ENCODE measurements around the gene EPB41. TPM values are rescaled to one million over a fixed set of nuclear protein-coding genes. Genes with fewer than 3 reads are reported as not detected.

EPB41 gene
- polyA plus RNA-seq, 2 of the 4 experiments (the other 2 are of a cell fraction), result 4.9 to 12.8 TPM

GRCh38 chr1:28909198-28909597 is 5.2 kb upstream of the EPB41 start:
- TF ChIP-seq HOXB5 (CRISPR knock-in tag; IDR thresholded peaks at IDR 0.05), result no peak
- no peak for TF ChIP-seq FOXS1 (CRISPR knock-in tag; IDR thresholded peaks at IDR 0.05)
- TF ChIP-seq E2F6 (IDR thresholded peaks at IDR 0.05; ENCODE audit: borderline replicate concordance, low read depth), result no peak
- no peak for TF ChIP-seq GATA3 (IDR thresholded peaks at IDR 0.05; ENCODE audit: borderline replicate concordance)
- no peak for TF ChIP-seq RNF2 (IDR thresholded peaks at IDR 0.05; ENCODE audit: borderline replicate concordance, low read depth)
- TF ChIP-seq RFX5 (IDR thresholded peaks at IDR 0.05), result no peak
- TF ChIP-seq CEBPB (IDR thresholded peaks at IDR 0.05), result no peak
- no peak for TF ChIP-seq SREBF2 (IDR thresholded peaks at IDR 0.05)
- no peak for TF ChIP-seq NPAS2 (CRISPR knock-in tag; IDR thresholded peaks at IDR 0.05; ENCODE audit: borderline replicate concordance)
- TF ChIP-seq MAZ (IDR thresholded peaks at IDR 0.05; ENCODE audit: borderline replicate concordance, low read depth, low read length), result no peak
- no peak overlapping the region for H3K4me2 ChIP-seq
- FAIRE-seq (no peak), ATAC-seq (no peak), DNase-seq (ENCODE audit: low read depth in 1 of 2, low spot score in 1 of 2) (no peak)
- H3K27ac ChIP-seq, result no peak overlapping the region
- H3K4me1 ChIP-seq, result no peaks in the 10 kb centered on the region
- POLR2A ChIA-PET, result no interaction called here
- WGBS (ENCODE audit: missing lambda C conversion rate), result 94% methylated on average over 2 of the region's 2 CpGs
- CTCF ChIA-PET, result interaction anchor here (1.2 kb wide), 1 partner anchor 124 kb away, joined by 3 read pairs; no protein-coding TSS in a partner anchor
- H3K4me3 ChIP-seq, result no peak overlapping the region
- H3K9me3 ChIP-seq, result no peaks in the 10 kb centered on the region; the same call in 2 of the 3 replicates

- Histone ChIP-seq H3K4me3 (no peak overlapping the region), H3K9me3 (no peaks in the 10 kb centered on the region), H3K4me1 (0 out of 3 replicates have a peak, but pooled peaks cover 5% of the 10 kb centered on the region), H3K27ac (no peak overlapping the region), H3K4me2 (no peak overlapping the region)
- ChIA-PET POLR2A (no interaction called here), CTCF (interaction anchor here (0.6 to 1.2 kb wide), 3 partner anchors 12 to 125 kb away, joined by 3 to 5 read pairs (median 3); no protein-coding TSS in a partner anchor)
- DNase-seq (ENCODE audit: low read depth in 1 of 2, low spot score in 1 of 2) (no peak), FAIRE-seq (no peak), ATAC-seq (no peak)
- 98% methylated on average over 6 of the region's 7 CpGs for WGBS (ENCODE audit: missing lambda C conversion rate)
- no peak for TF ChIP-seq BCL3 (IDR thresholded peaks at IDR 0.05)
- no peak for TF ChIP-seq FOXS1 (CRISPR knock-in tag; IDR thresholded peaks at IDR 0.05)
- TF ChIP-seq TFCP2L1 (CRISPR knock-in tag; IDR thresholded peaks at IDR 0.05), result no peak
- TF ChIP-seq USF2 (IDR thresholded peaks at IDR 0.05), result no peak
- TF ChIP-seq RCOR1 (IDR thresholded peaks at IDR 0.05; ENCODE audit: low read depth, low read length), result no peak
Measured at GRCh38 chr1:28910379-28911115, 3.8 kb upstream of the EPB41 start.

GRCh38 chr1:28913786-28914227 is 562 bp upstream of the EPB41 start:
- H3K9me3 ChIP-seq, result no peaks in the 10 kb centered on the region
- 0 out of 3 replicates have a peak, but pooled peaks cover 5% of the 10 kb centered on the region for H3K4me1 ChIP-seq
- DNase-seq (ENCODE audit: low read depth in 1 of 2, low spot score in 1 of 2) (peak in 1 of 2 experiments; percentile 3), FAIRE-seq (no peak), ATAC-seq (peak in 1 of 2 experiments; percentile 5; a peak in 2 of 6 replicates)
- H3K4me2 ChIP-seq, result peak overlapping the region; percentile 75
- TF ChIP-seq CBX8 (IDR thresholded peaks at IDR 0.05) (no peak), RAD21 (conservative IDR thresholded peaks at IDR 0.05 in 1 of 2, IDR thresholded peaks at IDR 0.05 in 1 of 2) (no peak), PHF8 (IDR thresholded peaks at IDR 0.05; ENCODE audit: borderline replicate concordance, low read depth) (no peak), HES2 (IDR thresholded peaks at IDR 0.05) (no peak), CBX2 (IDR thresholded peaks at IDR 0.05; ENCODE audit: borderline replicate concordance, low read depth) (no peak), RCOR1 (IDR thresholded peaks at IDR 0.05; ENCODE audit: low read depth, low read length) (no peak), RNF2 (IDR thresholded peaks at IDR 0.05; ENCODE audit: borderline replicate concordance, low read depth) (no peak), MAX (IDR thresholded peaks at IDR 0.05) (no peak), NFE2L2 (conservative IDR thresholded peaks at IDR 0.05; ENCODE audit: low read length) (no peak)
- WGBS (ENCODE audit: missing lambda C conversion rate), result 62% methylated on average over 9 of the region's 10 CpGs
- H3K27ac ChIP-seq, result peak overlapping the region; percentile 54 to 85; a peak in 5 of 6 replicates
- ChIA-PET CTCF (interaction anchor here (1.2 to 2.1 kb wide), 5 partner anchors 15 to 120 kb away, joined by 3 to 6 read pairs (median 4); no protein-coding TSS in a partner anchor), POLR2A (interaction anchor here (0.9 to 1.8 kb wide), 5 partner anchors 11 to 116 kb away, joined by 3 to 6 read pairs (median 3); no protein-coding TSS in a partner anchor)
- H3K4me3 ChIP-seq, result peak overlapping the region; percentile 60

All from A549 (cell line).